GM18517 (cell line): ENCODE data around the gene PPP1R7.

Source experiments
- ATAC-seq: cut with Tn5 transposase; IDR thresholded peaks from one replicate; pipeline ENCODE4 v1.9.1; 2021; ENCODE audit warnings: mild to moderate bottlenecking, moderate library complexity; ENCODE audit not compliant: unreplicated experiment

PPP1R7 gene

DNA sequence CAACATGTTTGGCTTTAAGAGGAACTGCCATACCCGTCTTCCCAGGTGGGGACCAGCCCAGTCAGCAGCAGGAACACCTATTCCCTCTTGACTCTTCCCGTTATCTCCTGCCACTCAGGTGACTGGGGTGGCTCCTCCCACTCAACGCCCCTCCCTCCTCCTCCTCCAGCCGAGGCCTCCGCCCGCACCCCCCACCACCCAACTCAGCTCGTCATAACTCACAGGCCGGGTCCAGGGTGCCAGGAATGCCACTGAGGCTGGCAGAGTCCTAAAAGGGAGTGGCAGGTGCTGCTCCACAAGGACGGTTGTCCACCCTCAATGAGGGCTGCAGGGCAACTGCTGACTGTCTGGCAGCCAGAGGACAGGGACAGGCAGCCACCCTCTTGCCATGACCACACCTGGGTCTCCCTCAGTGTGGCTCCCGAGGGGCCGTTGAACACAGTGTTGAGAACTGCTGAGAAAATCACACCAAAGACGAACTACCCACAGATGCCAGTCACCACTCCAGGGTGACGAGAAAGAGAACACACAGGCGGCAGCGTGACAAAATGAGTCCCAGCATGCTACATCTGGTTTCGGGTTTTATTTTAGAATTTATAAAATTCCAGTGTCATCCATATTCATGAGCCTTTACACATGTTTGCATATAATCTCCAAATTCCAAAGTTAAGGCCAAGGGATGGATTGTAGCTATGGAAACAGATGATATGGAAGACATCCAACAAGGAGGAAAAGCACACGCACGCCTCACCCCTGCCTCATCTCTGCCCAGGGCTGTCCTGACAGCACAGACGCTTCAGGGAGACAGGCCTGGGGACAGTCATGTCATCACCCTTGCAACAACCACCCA is 76.7 kb downstream of the PPP1R7 start:
- ATAC-seq: no peak

DNA sequence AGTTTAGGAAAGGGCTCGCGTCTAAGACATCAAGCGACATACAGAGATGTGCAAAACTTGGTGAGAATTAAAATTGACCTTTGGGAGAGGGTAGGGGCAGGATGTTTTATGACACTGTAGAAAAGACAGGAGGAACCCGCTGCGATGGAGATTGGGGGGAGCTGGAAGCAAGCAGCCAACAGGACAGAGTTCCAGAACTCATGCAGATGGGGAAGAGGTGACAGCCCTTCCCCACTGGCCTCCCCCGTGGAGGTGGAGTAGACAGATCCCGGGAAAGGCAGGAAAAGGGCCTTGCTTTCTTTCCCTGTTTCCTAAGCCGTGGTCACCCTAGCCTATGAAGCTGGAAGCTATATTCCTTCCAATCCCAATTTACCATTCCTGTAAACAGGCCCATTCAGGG is 77.3 kb downstream of the PPP1R7 start:
- no peak for ATAC-seq

DNA sequence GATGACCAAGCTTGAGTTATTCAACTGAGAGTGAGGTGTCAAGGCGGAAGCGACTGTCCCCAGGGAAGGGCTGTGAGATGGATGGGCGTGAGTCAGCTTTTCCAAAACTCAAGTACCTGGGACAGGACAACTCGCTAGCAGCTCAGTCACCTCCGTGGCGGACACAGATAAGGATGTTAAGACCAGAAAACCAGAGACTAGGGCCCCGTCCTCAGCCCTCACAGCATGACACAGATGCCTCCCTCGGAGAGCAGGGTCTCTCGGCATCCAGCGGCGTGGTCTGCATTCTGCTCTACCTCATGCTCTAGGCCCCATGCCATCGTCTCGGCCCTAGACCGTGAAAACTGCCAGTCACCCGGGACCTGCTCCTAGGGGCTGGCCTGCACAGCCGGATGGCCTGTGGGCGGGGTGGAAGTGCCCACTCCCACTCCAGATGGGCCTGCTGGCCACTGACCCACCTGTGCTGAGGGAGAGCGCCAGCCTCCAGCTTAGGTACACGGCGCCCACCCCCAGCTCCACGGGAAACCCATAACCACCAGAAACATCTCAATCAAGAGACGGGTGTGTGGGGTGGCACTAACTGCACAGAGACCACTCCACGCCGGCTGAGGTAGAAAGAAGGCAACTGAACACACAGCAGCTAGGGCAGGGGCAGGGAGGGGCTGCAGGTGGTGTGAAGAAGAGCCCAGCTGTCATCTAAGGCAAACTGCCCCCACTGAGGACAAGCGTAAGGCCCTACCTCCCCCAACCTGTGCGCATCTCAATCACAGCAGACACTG is 78.0 kb downstream of the PPP1R7 start:
- ATAC-seq: no peak

DNA sequence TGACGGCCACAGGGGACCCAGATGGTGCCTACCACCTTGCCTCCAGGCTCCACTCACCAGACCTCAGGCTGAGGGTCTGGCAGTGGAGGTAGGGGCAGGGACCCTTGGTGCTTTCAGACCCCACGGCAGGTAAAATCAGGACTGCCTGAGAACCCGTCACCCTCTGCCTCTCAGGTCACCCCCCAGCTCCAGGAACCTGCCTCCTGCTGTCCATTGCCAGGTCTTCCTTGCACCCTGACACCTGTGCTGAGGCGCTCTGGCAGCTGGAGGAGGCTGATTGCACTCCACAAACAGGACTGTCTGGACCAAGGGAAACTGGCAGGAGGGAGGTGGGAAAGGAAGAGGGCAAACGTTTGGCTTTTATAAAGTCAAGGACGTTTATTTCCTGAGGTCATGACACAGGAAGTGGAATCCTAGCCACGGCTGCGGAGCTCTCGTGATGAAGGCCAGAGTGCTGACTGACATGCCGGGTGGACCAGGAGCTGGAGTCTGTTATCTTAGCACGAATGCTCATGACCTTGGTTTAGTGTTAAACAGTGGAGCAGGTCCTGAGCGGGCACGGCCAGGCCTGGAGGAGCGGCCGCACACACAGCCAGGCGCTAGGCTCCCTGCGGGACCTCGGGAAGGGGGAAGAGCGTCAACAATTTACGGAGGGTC is 78.7 kb downstream of the PPP1R7 start:
- ATAC-seq: no peak

DNA sequence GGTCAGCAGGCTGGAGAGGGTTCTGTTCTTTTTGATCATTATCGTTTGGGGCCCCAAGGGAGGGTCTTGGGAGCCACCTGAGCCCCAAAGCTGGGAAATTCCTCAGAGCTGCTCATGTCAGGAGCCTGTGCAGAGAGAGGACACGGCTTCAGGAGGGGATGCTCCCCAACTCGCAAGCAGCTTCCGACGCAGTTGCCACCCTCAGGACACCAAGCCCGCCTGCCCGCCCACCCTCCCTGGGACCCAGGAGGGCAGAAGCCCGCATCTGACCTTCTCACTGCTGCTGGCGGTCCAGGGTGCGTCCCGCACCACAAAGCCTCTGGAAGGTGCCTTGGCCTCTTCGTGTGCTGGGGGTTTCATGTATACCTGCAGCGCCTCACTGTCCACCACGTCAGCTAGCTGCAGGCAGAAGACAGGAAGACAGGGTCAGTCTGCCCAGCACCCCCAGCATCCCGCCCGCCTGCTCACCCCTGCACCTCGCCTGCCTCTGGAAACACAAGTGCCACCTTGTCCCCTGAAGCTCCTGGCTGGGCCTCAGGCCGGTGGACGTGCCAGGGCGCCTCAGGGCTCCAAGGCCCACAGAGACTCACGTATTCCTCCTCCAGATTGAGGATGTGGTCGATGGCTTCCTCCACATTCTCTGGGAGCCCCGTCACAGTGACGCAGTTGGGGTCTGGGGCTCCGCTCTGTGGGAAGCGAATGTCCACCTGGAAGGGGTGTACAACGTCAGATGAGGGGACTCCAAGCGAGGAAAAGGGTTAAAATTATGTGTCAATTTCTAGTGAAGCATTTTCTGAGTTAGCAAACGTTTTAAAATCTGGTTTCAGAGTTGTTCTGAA is 79.5 kb downstream of the PPP1R7 start:
- ATAC-seq: no peak

DNA sequence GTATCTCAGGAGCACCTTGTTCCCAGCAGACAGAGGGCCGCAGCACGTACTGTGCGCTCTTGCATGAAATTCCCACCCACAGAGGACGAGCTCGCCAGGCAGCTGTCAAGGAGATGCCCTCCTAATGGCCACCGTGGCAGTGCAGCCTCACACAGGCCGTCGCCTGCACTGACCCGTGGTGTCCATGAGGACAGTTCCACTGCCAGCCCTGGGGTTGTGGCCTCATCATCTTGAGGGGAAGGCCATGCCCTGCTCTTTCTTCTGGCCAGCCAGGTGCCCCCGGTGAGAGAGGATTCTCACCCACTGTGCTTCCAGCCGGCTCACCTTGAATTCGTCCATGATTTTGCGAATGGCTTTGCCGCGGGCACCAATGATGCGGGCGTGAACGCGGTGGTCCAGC is 80.2 kb downstream of the PPP1R7 start:
- no peak for ATAC-seq

DNA sequence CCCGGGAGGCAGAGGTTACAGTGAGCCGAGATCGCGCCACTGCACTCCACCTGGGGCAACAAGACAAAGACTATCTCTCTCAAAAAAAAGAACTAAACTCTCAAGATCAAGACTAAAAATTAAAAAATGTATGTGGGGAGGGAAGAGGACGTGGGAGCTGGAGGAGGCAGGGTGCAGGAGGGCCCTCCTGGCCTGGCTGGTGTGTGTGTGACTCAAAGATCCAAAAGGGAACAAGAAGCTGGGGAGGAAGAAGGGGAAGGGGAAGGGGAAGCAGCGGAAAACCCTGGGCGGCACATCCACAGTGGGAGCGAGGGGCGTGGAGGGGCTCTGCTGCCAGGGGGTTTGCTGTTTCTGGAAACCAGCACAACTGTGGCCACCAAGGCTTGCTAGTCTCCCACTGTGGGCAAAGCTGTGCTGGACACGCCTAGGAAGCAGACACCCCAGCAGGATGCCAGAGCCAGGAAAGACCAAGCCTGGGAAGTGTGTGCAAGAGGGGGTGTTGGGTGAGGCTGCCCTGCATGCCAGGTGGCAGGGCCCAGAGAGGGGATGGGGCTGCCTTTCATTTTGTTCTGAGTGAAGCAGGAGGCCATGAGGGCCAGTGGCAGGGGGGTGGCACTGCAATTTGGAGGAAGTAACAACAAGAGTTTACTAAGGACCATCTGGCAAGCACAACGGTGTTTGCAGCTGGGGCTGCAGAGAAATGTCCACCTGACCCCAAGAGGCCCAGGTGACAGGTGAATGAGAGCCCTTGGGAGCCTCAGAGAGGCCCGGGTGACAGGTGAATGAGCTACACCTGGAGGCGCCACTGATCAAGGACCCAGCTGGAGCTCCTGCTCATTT is 82.7 kb downstream of the PPP1R7 start:
- ATAC-seq: no peak
